GM19193 (cell line): ENCODE results near the gene IFIT1.
A peak's percentile ranks its signal among the peaks of the same experiment; 100 is the strongest.

Experiments
- POLR2A ChIP-seq: IDR thresholded peaks from 4 replicates; pipeline ENCODE4 v1.6.1; 2011; ENCODE audit not compliant: insufficient read depth, insufficient read length; ENCODE audit errors: extremely low read depth

The IFIT1 gene, protein sequence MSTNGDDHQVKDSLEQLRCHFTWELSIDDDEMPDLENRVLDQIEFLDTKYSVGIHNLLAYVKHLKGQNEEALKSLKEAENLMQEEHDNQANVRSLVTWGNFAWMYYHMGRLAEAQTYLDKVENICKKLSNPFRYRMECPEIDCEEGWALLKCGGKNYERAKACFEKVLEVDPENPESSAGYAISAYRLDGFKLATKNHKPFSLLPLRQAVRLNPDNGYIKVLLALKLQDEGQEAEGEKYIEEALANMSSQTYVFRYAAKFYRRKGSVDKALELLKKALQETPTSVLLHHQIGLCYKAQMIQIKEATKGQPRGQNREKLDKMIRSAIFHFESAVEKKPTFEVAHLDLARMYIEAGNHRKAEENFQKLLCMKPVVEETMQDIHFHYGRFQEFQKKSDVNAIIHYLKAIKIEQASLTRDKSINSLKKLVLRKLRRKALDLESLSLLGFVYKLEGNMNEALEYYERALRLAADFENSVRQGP

GRCh38 chr10:89391907-89392756, at the start of gene IFIT1:
Gene IFIT1, plus strand, starts transcription at chr10:89392623. Its CDS starts 90 bp downstream, at chr10:89392713.
- peak; percentile 27 for TF ChIP-seq POLR2A

DNA sequence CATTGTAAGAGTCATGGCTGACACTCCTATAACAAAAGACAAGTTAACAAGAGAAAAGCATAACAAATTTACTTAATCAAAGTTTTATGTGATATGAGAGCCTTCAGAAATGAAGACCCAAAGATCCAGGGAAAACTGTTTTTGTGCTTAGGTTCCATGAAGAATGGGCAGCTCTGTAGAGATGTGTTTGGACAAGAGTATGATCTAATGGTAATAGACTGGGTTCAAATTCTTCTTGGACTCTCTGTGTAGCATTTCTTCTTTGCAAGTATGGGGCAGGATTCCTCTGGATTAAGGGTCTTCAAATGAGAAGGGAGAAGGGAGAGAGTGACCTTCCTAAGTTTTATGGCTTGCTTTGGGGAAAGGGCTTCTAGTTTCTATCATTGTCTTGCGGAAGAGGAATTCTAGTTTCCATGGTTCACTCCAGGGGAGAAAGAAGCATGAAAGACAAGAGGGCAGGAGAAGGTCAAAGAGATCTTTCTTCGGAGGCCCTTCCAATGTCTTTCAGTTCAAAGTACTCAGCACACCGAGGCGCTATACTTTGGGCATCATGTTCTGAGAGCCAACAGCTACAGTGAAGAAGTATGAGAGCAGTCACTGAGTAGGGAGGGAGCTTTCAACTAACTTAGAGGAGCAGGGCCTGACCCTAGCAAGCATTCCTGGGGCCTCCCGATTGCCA, 49.2 kb upstream of the IFIT1 start:
- no peak for TF ChIP-seq POLR2A

GRCh38 chr10:89344156-89344555, 48.3 kb upstream of the IFIT1 start:
- TF ChIP-seq POLR2A: no peak

GRCh38 chr10:89345367-89346000, 46.9 kb upstream of the IFIT1 start:
- TF ChIP-seq POLR2A: no peak

GRCh38 chr10:89346405-89347254, 45.8 kb upstream of the IFIT1 start:
- no peak for TF ChIP-seq POLR2A

DNA sequence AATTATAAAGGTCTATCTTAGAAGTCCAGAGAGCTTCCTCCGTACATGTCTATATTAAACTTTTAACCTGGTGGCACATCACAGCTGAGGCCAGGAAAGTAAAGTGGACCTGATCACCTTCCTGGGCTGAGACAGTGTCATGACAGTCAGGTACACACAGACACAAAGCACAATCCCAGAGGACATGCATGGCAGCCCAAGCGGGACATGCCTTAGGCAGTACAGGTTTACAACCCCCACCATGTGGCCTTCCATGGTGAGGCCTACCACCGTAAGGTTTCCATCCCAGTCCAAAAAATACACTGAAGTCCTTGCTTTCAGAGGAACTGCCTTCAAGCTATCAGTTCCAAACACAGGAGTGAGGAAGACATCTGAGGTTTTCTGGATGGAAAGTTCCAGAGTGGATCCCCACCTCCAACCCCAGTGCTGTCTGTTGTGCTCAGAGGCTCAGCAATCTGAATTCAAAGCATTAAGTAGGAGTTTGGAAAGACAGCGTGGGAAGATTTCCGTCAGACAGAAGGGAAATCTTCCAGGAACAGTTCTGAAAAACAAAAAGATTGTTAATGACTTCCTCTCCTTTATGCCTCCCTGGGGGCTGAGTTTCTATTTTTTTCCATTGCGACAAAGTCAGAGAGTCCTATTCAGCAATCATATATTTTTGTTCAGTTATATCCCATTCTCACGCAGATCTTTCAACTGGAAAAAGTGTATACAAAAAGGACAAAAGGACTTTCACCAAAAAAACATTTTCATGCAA, 44.5 kb upstream of the IFIT1 start:
- TF ChIP-seq POLR2A: no peak

GRCh38 chr10:89348481-89348880, 43.9 kb upstream of the IFIT1 start:
- no peak for TF ChIP-seq POLR2A

DNA sequence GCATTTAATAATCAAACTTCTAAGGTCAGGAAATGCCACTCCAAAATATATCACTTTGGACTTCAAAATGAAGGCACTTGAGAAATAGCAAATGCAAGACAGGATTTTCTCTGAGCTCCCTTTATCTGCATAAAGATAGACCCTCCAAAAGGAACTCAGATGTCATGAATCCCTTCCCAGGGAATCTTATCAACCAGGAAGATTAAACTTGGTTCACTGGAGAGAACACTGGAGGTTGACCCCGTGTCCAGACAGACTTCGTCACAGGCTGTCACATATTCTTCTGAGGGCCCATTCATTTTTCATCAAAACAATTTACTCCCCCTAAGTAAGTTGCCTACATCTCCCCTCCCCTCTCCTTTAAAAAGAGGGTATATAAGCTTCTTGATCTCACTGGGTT, 43.4 kb upstream of the IFIT1 start:
- no peak for TF ChIP-seq POLR2A

- no peak for TF ChIP-seq POLR2A
These were observed 41.0 kb upstream of the IFIT1 start for GRCh38 chr10:89351412-89351779.

DNA sequence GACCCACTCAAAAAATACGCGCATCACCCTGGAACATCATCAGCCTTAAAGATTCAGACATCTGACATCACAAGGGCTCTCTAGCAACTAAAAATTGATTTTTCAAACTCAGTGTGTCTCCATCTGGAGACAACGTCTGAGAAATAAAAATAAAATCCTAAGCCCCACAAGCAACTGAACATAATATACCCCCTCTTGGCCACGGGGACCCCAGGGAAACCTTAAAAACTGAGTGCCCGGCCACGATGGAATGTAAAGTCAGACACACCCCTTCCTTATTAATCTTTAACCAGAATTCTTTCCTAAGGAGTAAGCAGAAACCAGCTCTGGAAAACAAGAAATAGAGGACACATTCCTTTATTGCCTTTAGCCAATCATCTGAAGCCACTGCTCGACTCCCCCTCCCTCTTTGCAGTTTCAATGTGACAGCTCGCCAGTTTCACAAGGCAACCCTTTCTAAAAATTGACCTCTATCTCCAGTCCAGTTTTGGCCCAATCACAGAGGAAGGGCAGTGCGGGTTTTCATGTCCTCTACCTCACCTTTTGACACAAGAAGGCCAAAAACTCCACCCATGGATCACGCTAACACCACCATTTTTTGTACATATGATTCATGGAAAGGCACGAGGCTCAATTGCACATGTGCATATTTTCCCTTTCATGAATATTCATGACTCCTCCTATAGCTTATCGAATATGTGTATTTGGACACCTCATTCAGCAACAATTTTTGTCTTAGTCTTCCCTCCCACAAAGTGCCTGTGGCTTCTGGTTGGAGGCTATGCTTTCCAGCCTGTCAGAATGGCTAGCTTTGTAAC, 40.4 kb upstream of the IFIT1 start:
- no peak for TF ChIP-seq POLR2A

- no peak for TF ChIP-seq POLR2A
These were observed 39.6 kb upstream of the IFIT1 start for GRCh38 chr10:89352802-89353201.

GRCh38 chr10:89355394-89355931, 37.0 kb upstream of the IFIT1 start:
- no peak for TF ChIP-seq POLR2A
